ENCODE measurements around the gene RAB5IF. TPM values are rescaled to one million over a fixed set of nuclear protein-coding genes. Genes with fewer than 3 reads are reported as not detected.

RAB5IF gene
- polyA plus RNA-seq, 1 donor from 2014 or later = 205 TPM

- Histone ChIP-seq H3K36me3 (ENCODE audit: insufficient read depth, low read length) (no peaks in the 10 kb centered on the region), H2AFZ (ENCODE audit: low read depth, low read length) (no peak overlapping the region), H4K20me1 (ENCODE audit: insufficient read depth) (no peaks in the 10 kb centered on the region), H3K9ac (ENCODE audit: low read length) (no peak overlapping the region), H3K9me3 (ENCODE audit: low read length) (no peaks in the 10 kb centered on the region), H3K79me2 (replicated peaks; ENCODE audit: insufficient read depth, low read length) (no peaks in the 10 kb centered on the region), H3K4me2 (ENCODE audit: low read length) (no peak overlapping the region), H3K4me3 (ENCODE audit: low read length) (no peak overlapping the region), H3K27me3 (ENCODE audit: insufficient read depth, low read depth, low read length) (no peaks in the 10 kb centered on the region), H3K9me2 (ENCODE audit: insufficient read depth, low read length) (no peaks in the 10 kb centered on the region), H3K27ac (ENCODE audit: low read length) (no peak overlapping the region), H3F3A (ENCODE audit: insufficient read depth, low read length, poor library complexity, severe bottlenecking) (no peaks in the 10 kb centered on the region)
- TF ChIP-seq CTCF (IDR thresholded peaks at IDR 0.05; ENCODE audit: poor library complexity, severe bottlenecking) = no peak
- TF ChIP-seq RAD21 (conservative IDR thresholded peaks at IDR 0.05) = no peak
- no peak for TF ChIP-seq MXI1 (conservative IDR thresholded peaks at IDR 0.05; ENCODE audit: poor library complexity, severe bottlenecking)
- no peak for TF ChIP-seq POLR2AphosphoS5 (IDR thresholded peaks at IDR 0.05)
- no peak for TF ChIP-seq SMC3 (conservative IDR thresholded peaks at IDR 0.05; ENCODE audit: poor library complexity)
- no peak for TF ChIP-seq EZH2 (IDR thresholded peaks at IDR 0.05; ENCODE audit: borderline replicate concordance, insufficient read depth, low read length, poor library complexity, severe bottlenecking)
- no peak for TF ChIP-seq EP300 (conservative IDR thresholded peaks at IDR 0.05; ENCODE audit: poor library complexity, severe bottlenecking)
- TF ChIP-seq REST (IDR thresholded peaks at IDR 0.05; ENCODE audit: borderline replicate concordance) = no peak
- TF ChIP-seq TAF1 (IDR thresholded peaks at IDR 0.05; ENCODE audit: low read depth) = no peak
Observed at GRCh38 chr20:36614781-36615557, 9.4 kb downstream of the RAB5IF start.

GRCh38 chr20:36620917-36621316 is 15.3 kb downstream of the RAB5IF start:
- no peak overlapping the region for H3K27ac ChIP-seq (ENCODE audit: low read length)
- H3K9me2 ChIP-seq (ENCODE audit: insufficient read depth, low read length) = no peaks in the 10 kb centered on the region
- no peak overlapping the region for H3K9ac ChIP-seq (ENCODE audit: low read length)
- H3K4me3 ChIP-seq (ENCODE audit: low read length) = no peak overlapping the region
- no peak for TF ChIP-seq MXI1 (conservative IDR thresholded peaks at IDR 0.05; ENCODE audit: poor library complexity, severe bottlenecking)
- TF ChIP-seq EP300 (conservative IDR thresholded peaks at IDR 0.05; ENCODE audit: poor library complexity, severe bottlenecking) = no peak
- no peak for TF ChIP-seq TAF1 (IDR thresholded peaks at IDR 0.05; ENCODE audit: low read depth)
- no peak for TF ChIP-seq REST (IDR thresholded peaks at IDR 0.05; ENCODE audit: borderline replicate concordance)
- TF ChIP-seq CTCF (IDR thresholded peaks at IDR 0.05; ENCODE audit: poor library complexity, severe bottlenecking) = no peak
- no peak for TF ChIP-seq RAD21 (conservative IDR thresholded peaks at IDR 0.05)
- no peak for TF ChIP-seq POLR2AphosphoS5 (IDR thresholded peaks at IDR 0.05)
- TF ChIP-seq SMC3 (conservative IDR thresholded peaks at IDR 0.05; ENCODE audit: poor library complexity) = no peak
- no peak for TF ChIP-seq EZH2 (IDR thresholded peaks at IDR 0.05; ENCODE audit: borderline replicate concordance, insufficient read depth, low read length, poor library complexity, severe bottlenecking)
- no peaks in the 10 kb centered on the region for H3F3A ChIP-seq (ENCODE audit: insufficient read depth, low read length, poor library complexity, severe bottlenecking)
- H3K27me3 ChIP-seq (ENCODE audit: insufficient read depth, low read depth, low read length) = no peaks in the 10 kb centered on the region
- H3K9me3 ChIP-seq (ENCODE audit: low read length) = no peaks in the 10 kb centered on the region
- no peak overlapping the region for H2AFZ ChIP-seq (ENCODE audit: low read depth, low read length)
- H4K20me1 ChIP-seq (ENCODE audit: insufficient read depth) = no peaks in the 10 kb centered on the region
- no peaks in the 10 kb centered on the region for H3K36me3 ChIP-seq (ENCODE audit: insufficient read depth, low read length)
- no peak overlapping the region for H3K4me2 ChIP-seq (ENCODE audit: low read length)
- H3K79me2 ChIP-seq (replicated peaks; ENCODE audit: insufficient read depth, low read length) = no peaks in the 10 kb centered on the region
